OCI-LY3 (cell line): Measurements from ENCODE around the gene ERP29.

Experiments used
- H2AFZ ChIP-seq: fragments of 200-600, 300-600 bp; shearing (Covaris generic); 2 replicates; pipeline ENCODE4 v1.6.0; 2014; ENCODE audit warnings: antibody characterized with exemption, low read depth, low read length
- H3K27ac ChIP-seq: fragments of 200-600, 300-600 bp; sonication (generic); 2 replicates; pipeline ENCODE4 v1.5.1; 2014; ENCODE audit warnings: mild to moderate bottlenecking, low read length, moderate library complexity, mixed read lengths
- H3K27me3 ChIP-seq: fragments of 200-600, 300-600 bp; sonication (generic); 2 replicates; pipeline ENCODE4 v1.6.1; 2014; ENCODE audit warnings: low read depth, low read length, mixed read lengths
- H3K36me3 ChIP-seq: fragments of 200-600, 300-600 bp; sonication (generic); replicated peaks from 2 replicates; pipeline ENCODE3; 2014; ENCODE audit warnings: low read depth, low read length, mixed read lengths
- H3K4me1 ChIP-seq: fragments of 300-600, 200-600 bp; sonication (generic); 2 replicates; pipeline ENCODE4 v1.6.1; 2014; ENCODE audit warnings: low read length, mixed read lengths
- H3K4me2 ChIP-seq: fragments of 200-600, 300-600 bp; sonication (generic); 2 replicates; pipeline ENCODE4 v1.6.1; 2014; ENCODE audit warnings: low read length, mixed read lengths
- H3K4me3 ChIP-seq: fragments of 300-600, 200-600 bp; sonication (generic); 2 replicates; pipeline ENCODE4 v1.5.1; 2014; ENCODE audit warnings: antibody characterized with exemption, mild to moderate bottlenecking, low read length, moderate library complexity
- H3K79me2 ChIP-seq: fragments of 300-600, 200-600 bp; shearing (Covaris generic); 2 replicates; pipeline ENCODE4 v1.6.1; 2014; ENCODE audit warnings: mild to moderate bottlenecking, low read length, mixed read lengths
- H3K9ac ChIP-seq: fragments of 300-600, 200-600 bp; shearing (Covaris generic); 2 replicates; pipeline ENCODE4 v1.6.0; 2014; ENCODE audit warnings: mild to moderate bottlenecking, low read length, moderate library complexity
- H3K9me3 ChIP-seq: fragments of 200-600, 300-600 bp; shearing (Covaris generic); 2 replicates; pipeline ENCODE4 v1.6.1; 2014; ENCODE audit warnings: low read length, mixed read lengths; ENCODE audit not compliant: insufficient read depth
- H4K20me1 ChIP-seq: fragments of 200-600, 300-600 bp; sonication (generic); 2 replicates; pipeline ENCODE4 v1.6.1; 2016; ENCODE audit warnings: low read length, mixed read lengths; ENCODE audit not compliant: insufficient read depth
- EZH2phosphoT487 ChIP-seq: fragments of 200-600 bp; shearing (Covaris generic); IDR thresholded peaks from 2 replicates; pipeline ENCODE4 v1.6.1; 2018; ENCODE audit warnings: antibody characterized with exemption, mixed run types, low read depth
- TF ChIP-seq, protein P1 (sequence below): fragments of 200-600, 300-600 bp; sonication (generic); IDR thresholded peaks from 2 replicates; pipeline ENCODE4 v1.5.1; 2014; ENCODE audit warnings: antibody characterized with exemption, low read length, low read depth

ERP29 gene

DNA sequence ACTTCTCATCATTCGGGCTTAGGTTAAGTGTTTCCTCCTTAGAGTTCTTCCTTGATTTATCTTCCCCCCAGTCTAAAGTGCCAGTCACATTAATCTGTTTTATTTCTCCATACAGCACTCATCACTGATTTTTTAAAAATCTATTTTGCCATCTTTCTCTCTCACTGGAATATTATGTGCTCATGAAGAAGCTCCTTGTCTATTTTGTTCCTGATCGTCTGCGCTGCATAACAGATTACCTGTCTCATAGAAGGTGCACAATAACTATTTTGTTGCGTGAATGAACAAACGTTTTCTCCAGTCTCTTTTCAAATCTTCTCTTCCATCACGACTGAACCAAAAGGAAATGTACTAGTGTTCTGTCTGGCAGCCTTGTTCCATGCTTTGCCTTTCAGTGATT, 2.7 kb downstream of the ERP29 start:
- no peaks in the 10 kb centered on the region for H3K27me3 ChIP-seq
- peaks cover 61% of the 10 kb centered on the region for H3K36me3 ChIP-seq
- peak overlapping the region; percentile 99 for H3K27ac ChIP-seq
- H3K4me2 ChIP-seq, result no peak overlapping the region
- TF ChIP-seq, protein P1, sequence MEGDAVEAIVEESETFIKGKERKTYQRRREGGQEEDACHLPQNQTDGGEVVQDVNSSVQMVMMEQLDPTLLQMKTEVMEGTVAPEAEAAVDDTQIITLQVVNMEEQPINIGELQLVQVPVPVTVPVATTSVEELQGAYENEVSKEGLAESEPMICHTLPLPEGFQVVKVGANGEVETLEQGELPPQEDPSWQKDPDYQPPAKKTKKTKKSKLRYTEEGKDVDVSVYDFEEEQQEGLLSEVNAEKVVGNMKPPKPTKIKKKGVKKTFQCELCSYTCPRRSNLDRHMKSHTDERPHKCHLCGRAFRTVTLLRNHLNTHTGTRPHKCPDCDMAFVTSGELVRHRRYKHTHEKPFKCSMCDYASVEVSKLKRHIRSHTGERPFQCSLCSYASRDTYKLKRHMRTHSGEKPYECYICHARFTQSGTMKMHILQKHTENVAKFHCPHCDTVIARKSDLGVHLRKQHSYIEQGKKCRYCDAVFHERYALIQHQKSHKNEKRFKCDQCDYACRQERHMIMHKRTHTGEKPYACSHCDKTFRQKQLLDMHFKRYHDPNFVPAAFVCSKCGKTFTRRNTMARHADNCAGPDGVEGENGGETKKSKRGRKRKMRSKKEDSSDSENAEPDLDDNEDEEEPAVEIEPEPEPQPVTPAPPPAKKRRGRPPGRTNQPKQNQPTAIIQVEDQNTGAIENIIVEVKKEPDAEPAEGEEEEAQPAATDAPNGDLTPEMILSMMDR, result no peak
- no peak for TF ChIP-seq EZH2phosphoT487
- peaks cover 93% of the 10 kb centered on the region for H3K79me2 ChIP-seq
- peaks cover 9% of the 10 kb centered on the region; the same call in 1 of the 2 replicates for H3K9me3 ChIP-seq
- 0 out of 2 replicates have a peak overlapping the region, but pooled peaks have one; percentile 97 for H3K4me3 ChIP-seq
- H3K9ac ChIP-seq, result no peak overlapping the region
- peaks cover 54% of the 10 kb centered on the region for H4K20me1 ChIP-seq
- peaks cover 28% of the 10 kb centered on the region for H3K4me1 ChIP-seq
- H2AFZ ChIP-seq, result no peak overlapping the region

DNA sequence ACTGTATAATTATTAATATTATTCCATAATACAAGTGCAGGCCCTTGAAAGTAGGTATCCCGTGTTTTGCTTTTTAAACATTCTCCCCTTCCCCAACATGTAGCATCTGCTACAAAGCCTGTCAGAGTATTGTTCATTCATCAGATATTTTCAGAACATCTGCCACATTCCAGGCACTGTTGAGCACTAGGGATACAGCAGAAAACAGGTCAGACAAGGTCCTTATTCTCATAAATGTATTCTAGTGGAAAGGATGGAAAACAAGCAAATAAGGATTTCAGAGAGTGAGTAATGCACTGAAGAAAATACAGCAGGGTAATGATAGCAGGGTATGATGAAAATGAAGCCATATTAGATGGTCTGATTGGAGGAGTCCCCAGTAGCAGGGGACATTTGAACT, 3.8 kb downstream of the ERP29 start:
- Histone ChIP-seq H3K9me3 (peaks cover 9% of the 10 kb centered on the region; the same call in 1 of the 2 replicates), H3K79me2 (peaks cover 91% of the 10 kb centered on the region), H3K27me3 (no peaks in the 10 kb centered on the region), H3K9ac (no peak overlapping the region), H3K4me1 (peaks cover 18% of the 10 kb centered on the region), H4K20me1 (peaks cover 62% of the 10 kb centered on the region), H3K36me3 (peaks cover 58% of the 10 kb centered on the region), H2AFZ (no peak overlapping the region), H3K4me2 (no peak overlapping the region), H3K27ac (no peak overlapping the region), H3K4me3 (no peak overlapping the region)
- TF ChIP-seq EZH2phosphoT487, result no peak
- TF ChIP-seq, protein P1, result no peak

DNA sequence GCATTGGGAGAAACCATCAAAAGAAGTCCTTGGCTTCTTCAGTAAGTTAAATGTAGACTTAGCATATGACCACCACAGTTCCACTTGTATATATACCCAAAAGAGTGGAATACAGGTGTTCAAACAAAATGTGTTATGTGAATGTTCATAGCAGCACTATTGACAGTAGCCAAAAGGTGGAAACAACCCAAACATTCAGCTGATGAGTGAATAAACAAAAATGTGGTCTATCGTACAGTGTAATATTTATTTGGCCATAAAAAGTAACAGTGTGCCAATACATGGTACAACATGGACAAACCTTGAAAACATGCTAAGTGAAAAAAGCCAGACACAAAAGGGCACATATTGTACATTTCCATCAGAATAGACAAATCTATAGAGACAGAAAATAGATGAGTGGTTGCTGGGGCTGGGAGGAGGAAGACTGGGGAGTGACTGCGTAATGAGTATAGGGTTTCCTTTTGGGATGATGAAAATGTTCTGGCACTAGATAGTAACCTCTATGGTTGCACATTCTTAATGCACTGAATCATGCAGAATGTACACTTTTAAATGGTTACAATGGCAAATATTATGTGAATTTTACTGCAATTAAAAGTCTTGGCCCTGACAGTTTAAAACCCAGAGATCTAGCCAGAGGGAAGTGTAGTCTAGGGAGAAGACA, 5.5 kb downstream of the ERP29 start:
- no peak overlapping the region for H3K4me3 ChIP-seq
- H2AFZ ChIP-seq, result no peak overlapping the region
- TF ChIP-seq EZH2phosphoT487, result no peak
- TF ChIP-seq, protein P1, result no peak
- peaks cover 72% of the 10 kb centered on the region for H4K20me1 ChIP-seq
- peaks cover 92% of the 10 kb centered on the region for H3K79me2 ChIP-seq
- H3K36me3 ChIP-seq, result peaks cover 72% of the 10 kb centered on the region
- no peak overlapping the region for H3K27ac ChIP-seq
- H3K9me3 ChIP-seq, result peaks cover 9% of the 10 kb centered on the region; the same call in 1 of the 2 replicates
- H3K9ac ChIP-seq, result no peak overlapping the region
- H3K4me1 ChIP-seq, result peaks cover 18% of the 10 kb centered on the region
- H3K4me2 ChIP-seq, result no peak overlapping the region
- no peaks in the 10 kb centered on the region for H3K27me3 ChIP-seq

DNA sequence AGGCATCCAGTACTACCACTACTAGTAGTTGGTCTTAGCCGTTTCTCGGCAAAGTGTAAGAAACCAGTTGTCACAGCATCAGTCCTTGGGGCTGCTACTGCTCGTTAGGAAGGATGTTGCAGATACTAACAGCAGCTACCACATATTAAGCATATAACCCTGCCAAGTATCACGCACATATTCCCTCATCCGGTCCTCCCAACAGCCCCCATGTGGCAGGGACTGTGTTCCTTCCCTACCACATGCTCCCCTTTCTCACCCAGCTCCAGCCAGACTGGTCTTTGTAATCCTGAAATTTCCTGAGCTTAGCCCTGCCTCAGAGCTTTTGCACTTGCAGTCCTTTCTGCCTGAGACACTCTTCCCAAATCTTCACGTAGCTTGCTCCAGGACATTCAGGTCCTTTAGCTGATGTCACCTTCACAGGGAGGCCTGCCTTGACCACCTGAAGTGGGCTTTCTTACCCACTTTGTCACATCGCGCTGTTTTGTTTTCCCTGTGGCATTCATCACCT, 7.8 kb downstream of the ERP29 start:
- no peak overlapping the region for H2AFZ ChIP-seq
- no peak overlapping the region for H3K27ac ChIP-seq
- H3K27me3 ChIP-seq, result no peaks in the 10 kb centered on the region
- H3K36me3 ChIP-seq, result peaks cover 72% of the 10 kb centered on the region
- H3K79me2 ChIP-seq, result peaks cover 93% of the 10 kb centered on the region
- H3K9me3 ChIP-seq, result peaks cover 1% of the 10 kb centered on the region; the same call in 1 of the 2 replicates
- H3K4me3 ChIP-seq, result no peak overlapping the region
- peaks cover 10% of the 10 kb centered on the region for H3K4me1 ChIP-seq
- no peak overlapping the region for H3K4me2 ChIP-seq
- TF ChIP-seq, protein P1, result no peak
- TF ChIP-seq EZH2phosphoT487, result no peak
- no peak overlapping the region for H3K9ac ChIP-seq
- H4K20me1 ChIP-seq, result peaks cover 76% of the 10 kb centered on the region
